Gastrocnemius medialis (tissue), 4 donors: ENCODE data around the gene SLC46A3. TPM values are rescaled to one million over a fixed set of nuclear protein-coding genes. Genes with fewer than 3 reads are reported as not detected.
A peak's percentile ranks its signal among the peaks of the same experiment; 100 is the strongest.

Experiments used
- ATAC-seq, 2 donors: fragments of 150-250 bp; one replicate each; pipeline ENCODE4 v1.9.1; 2016
- DNase-seq, 2 donors: peaks; one replicate each; pipeline ENCODE4 v3.0.0-alpha.2; 2019
- H3K27ac ChIP-seq, 4 donors: fragments of 200-600 bp; sonication (generic); 1 replicate in 1 of 4; 2 replicates in 3 of 4; pipeline ENCODE4 v1.5.1; 2016 to 2018; ENCODE audit warnings: mild to moderate bottlenecking in 2 of 4, moderate library complexity in 1 of 4
- H3K27me3 ChIP-seq, 3 donors: fragments of 200-600 bp; sonication (generic) in 2 of 3; 1 replicate in 1 of 3; 2 replicates in 2 of 3; pipeline versions ENCODE4 v1.5.1 to v1.6.0; 2016 to 2019; ENCODE audit warnings: mild to moderate bottlenecking in 1 of 3, moderate library complexity in 1 of 3
- H3K36me3 ChIP-seq, 2 donors: fragments of 200-600 bp; sonication (generic) in 1 of 2; one replicate each; pipeline ENCODE4 v1.5.1; 2017 to 2018
- H3K4me1 ChIP-seq, 2 donors: fragments of 200-600 bp; sonication (generic) in 1 of 2; one replicate each; pipeline ENCODE4 v1.5.1; 2016 to 2017; ENCODE audit warnings: mild to moderate bottlenecking in 2 of 2
- H3K4me3 ChIP-seq, 4 donors: fragments of 200-600 bp; sonication (generic) in 3 of 4; 1 replicate in 1 of 4; 2 replicates in 3 of 4; pipeline ENCODE4 v1.5.1; 2016 to 2019; ENCODE audit warnings: mild to moderate bottlenecking in 2 of 4
- H3K9me3 ChIP-seq, 3 donors: fragments of 200-600 bp; sonication (generic) in 2 of 3; 1 replicate in 1 of 3; 2 replicates in 2 of 3; pipeline ENCODE4 v1.5.1; 2016 to 2019
- POLR2A ChIP-seq, 2 donors: fragments of 450-650 bp; IDR thresholded peaks; one replicate each; pipeline ENCODE4 v1.6.1; 2017; ENCODE audit warnings: antibody characterized with exemption in 2 of 2, mild to moderate bottlenecking in 2 of 2, moderate library complexity in 2 of 2
- in situ Hi-C, 4 donors: fragments of 200-750 bp; cut with MboI; loops; one replicate each; pipeline versions ENCODE4 v1.15.0 to v1.8.0; 2017; ENCODE audit warnings: low sequenced_read_pairs in 4 of 4
- intact Hi-C: fragments of 100-400 bp; cut with DNase I; formaldehyde crosslinking; loops from one replicate; pipeline ENCODE4 v1.15.1; 2023; ENCODE audit warnings: low total_unique reads
- total RNA-seq, 4 donors: library from RNA; depleted of rRNA; stranded (reverse); fragments of >200 nt; gene quantifications; one replicate each; pipeline versions ENCODE4 v1.1.0 to v1.2.3, GENCODE V29; 2016
- TF ChIP-seq, protein P1 (sequence below), 5 experiments: fragments of 450-650 bp in 3 of 5; fragments of 200-600 bp in 2 of 5; sonication (generic) in 2 of 5; IDR thresholded peaks in 4 of 5; conservative IDR thresholded peaks in 1 of 5; 1 replicate in 4 of 5; 2 replicates in 1 of 5; pipeline ENCODE4 v1.5.1; 2016 to 2019; ENCODE audit warnings: antibody characterized with exemption in 5 of 5, mild to moderate bottlenecking in 3 of 5, moderate library complexity in 3 of 5

Gene SLC46A3
- total RNA-seq, 4 donors from 2014 or later = 6.9 to 18.0 (median 9.8) TPM

DNA sequence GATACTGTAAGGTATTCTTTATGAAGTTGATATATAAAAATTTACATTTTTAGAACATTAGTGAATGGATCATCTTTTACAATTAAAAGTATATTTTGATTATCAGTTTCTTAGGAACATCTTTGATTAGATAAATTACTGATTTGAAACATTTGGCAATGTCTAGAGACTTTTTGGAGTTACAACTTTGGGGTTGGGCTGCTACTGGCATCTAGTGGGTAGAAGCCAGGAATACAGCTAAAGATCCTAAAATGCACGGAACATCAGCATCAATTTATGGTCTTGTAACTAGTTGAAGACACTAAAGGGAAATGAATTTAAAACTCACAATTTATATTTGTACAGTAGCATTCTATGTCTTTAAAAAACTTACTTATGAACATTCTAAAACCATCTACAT lies 40.0 kb downstream of the SLC46A3 start:
- DNase-seq (no peak), ATAC-seq (no peak)
- in situ Hi-C loops (no loop called here), intact Hi-C loops (loop anchor here (2.0 kb wide), 1 partner anchor 118 kb away; no protein-coding TSS in a partner anchor)
- no peak overlapping the region for H3K4me3 ChIP-seq
- no peaks in the 10 kb centered on the region for H3K27me3 ChIP-seq
- H3K4me1 ChIP-seq = no peaks in the 10 kb centered on the region
- H3K36me3 ChIP-seq = peaks cover 0 to 65% of the 10 kb centered on the region in 2 donors
- H3K9me3 ChIP-seq = no peaks in the 10 kb centered on the region
- no peak for TF ChIP-seq POLR2A (IDR thresholded peaks at IDR 0.05)
- TF ChIP-seq, protein P1, sequence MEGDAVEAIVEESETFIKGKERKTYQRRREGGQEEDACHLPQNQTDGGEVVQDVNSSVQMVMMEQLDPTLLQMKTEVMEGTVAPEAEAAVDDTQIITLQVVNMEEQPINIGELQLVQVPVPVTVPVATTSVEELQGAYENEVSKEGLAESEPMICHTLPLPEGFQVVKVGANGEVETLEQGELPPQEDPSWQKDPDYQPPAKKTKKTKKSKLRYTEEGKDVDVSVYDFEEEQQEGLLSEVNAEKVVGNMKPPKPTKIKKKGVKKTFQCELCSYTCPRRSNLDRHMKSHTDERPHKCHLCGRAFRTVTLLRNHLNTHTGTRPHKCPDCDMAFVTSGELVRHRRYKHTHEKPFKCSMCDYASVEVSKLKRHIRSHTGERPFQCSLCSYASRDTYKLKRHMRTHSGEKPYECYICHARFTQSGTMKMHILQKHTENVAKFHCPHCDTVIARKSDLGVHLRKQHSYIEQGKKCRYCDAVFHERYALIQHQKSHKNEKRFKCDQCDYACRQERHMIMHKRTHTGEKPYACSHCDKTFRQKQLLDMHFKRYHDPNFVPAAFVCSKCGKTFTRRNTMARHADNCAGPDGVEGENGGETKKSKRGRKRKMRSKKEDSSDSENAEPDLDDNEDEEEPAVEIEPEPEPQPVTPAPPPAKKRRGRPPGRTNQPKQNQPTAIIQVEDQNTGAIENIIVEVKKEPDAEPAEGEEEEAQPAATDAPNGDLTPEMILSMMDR (IDR thresholded peaks at IDR 0.05 in 4 of 5, conservative IDR thresholded peaks at IDR 0.05 in 1 of 5) = no peak
- H3K27ac ChIP-seq = no peak overlapping the region

DNA sequence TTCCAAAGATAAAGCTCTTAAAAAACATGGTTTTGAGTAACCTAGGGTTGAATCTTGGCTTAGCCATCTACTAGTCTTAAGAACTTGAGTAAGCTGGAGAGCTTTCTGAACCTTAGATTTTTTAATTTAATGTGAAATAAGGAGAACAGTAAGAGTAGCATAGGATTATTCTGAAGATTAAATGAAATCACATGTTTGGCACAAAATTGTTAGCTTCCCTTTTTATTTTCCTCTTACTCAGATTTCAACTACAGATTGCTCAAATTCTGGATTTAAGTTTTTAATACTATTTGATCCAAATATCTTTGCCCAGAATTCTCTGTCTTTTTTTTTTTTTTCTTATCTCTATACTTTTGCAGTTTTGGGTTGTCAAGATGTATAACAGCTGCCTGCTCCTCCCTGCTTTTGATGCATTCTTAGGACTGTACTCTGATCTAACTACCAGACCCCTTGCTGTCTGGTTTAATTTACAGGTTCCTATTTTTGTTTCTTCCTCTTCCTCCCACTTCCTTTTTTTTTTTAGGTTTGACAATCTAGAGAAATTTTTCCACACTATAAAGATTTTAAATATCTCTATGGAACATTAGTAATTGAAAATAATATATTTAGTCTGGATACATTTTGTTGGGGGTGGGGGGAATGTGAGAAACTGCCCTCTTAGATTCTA lies 47.5 kb downstream of the SLC46A3 start:
- in situ Hi-C loops = loop anchor here in 1 of 4 donors (25.0 kb wide), 1 partner anchor 534 kb away; the partner anchor contains the start of gene PAN3
- intact Hi-C loops = no loop called here
- TF ChIP-seq, protein P1 (IDR thresholded peaks at IDR 0.05 in 4 of 5, conservative IDR thresholded peaks at IDR 0.05 in 1 of 5) = no peak
- TF ChIP-seq POLR2A (IDR thresholded peaks at IDR 0.05) = no peak
- DNase-seq (no peak), ATAC-seq (no peak)
- no peaks in the 10 kb centered on the region for H3K27me3 ChIP-seq
- no peak overlapping the region for H3K27ac ChIP-seq
- H3K4me3 ChIP-seq = no peak overlapping the region
- no peaks in the 10 kb centered on the region for H3K9me3 ChIP-seq
- H3K4me1 ChIP-seq = no peaks in the 10 kb centered on the region
- H3K36me3 ChIP-seq = peaks cover 0 to 100% of the 10 kb centered on the region in 2 donors

DNA sequence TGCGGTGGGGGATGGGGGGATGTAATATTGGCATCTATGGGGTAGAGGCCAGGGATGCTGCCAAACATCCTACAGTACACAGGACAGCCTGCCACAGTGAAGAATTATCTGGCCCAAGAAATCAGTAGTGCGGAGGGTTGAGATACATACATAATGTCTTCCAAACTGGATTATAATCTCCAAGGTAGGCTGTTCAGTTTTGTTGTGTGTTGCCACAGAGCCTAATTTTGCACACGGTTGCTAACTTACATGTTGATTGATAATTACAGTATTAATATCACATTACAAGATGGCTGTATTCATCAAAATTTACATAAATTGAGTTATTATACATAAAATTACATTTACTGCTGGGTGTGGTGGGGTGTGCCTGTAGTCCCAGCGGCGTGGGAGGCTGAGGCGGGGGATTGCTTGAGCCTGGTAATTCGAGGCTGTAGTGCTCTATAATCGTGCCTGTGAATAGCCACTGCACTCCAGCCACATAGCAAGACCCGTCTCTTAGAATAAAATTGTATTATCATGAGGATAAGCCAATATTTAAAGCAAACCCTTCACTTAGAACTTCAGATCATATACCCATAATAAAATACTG lies 51.8 kb downstream of the SLC46A3 start:
- TF ChIP-seq POLR2A (IDR thresholded peaks at IDR 0.05) = no peak
- TF ChIP-seq, protein P1 (IDR thresholded peaks at IDR 0.05 in 4 of 5, conservative IDR thresholded peaks at IDR 0.05 in 1 of 5) = no peak
- Histone ChIP-seq H3K9me3 (no peaks in the 10 kb centered on the region), H3K27ac (no peak overlapping the region), H3K4me3 (no peak overlapping the region), H3K4me1 (peaks cover 2 to 11% of the 10 kb centered on the region in 2 donors), H3K36me3 (peaks cover 0 to 99% of the 10 kb centered on the region in 2 donors), H3K27me3 (no peaks in the 10 kb centered on the region)
- intact Hi-C loops = no loop called here
- in situ Hi-C loops = loop anchor here in 2 of 4 donors (10.0 to 25.0 kb wide), 2 partner anchors 48 to 530 kb away; partner anchors contain the start of genes PAN3 (in 1 of the 2) and SLC46A3 (in 1 of the 2)
- DNase-seq = no peak
- ATAC-seq = no peak

DNA sequence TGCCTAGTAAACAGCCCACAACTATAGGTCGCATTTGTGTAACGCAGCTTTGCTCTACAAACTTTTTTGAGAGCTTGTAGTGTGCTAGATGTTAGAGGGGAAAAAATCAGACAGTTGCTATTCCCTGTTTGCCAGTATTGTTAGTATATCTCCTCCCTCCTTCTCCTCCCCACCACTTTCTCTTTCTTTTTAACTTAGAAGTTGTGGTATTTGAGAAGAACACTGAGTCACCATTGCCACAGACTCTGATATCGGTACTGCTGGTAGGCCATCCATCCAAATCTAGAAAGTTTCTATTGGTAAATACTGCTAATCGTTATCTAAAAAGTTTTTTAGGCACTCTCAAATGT lies 59.2 kb downstream of the SLC46A3 start:
- intact Hi-C loops = loop anchor here (1.0 to 10.0 kb wide), 3 partner anchors 59 to 1405 kb away; partner anchors contain the start of genes PAN3, RPL21 and SLC46A3
- ATAC-seq = peak in 1 of 2 donors; percentile 17
- peaks cover 39 to 42% of the 10 kb centered on the region in 2 donors for H3K4me1 ChIP-seq
- no peaks in the 10 kb centered on the region for H3K9me3 ChIP-seq
- DNase-seq = no peak
- H3K27me3 ChIP-seq = no peaks in the 10 kb centered on the region
- in situ Hi-C loops = loop anchor here in 2 of 4 donors (10.0 to 25.0 kb wide), 2 partner anchors 55 to 522 kb away; partner anchors contain the start of genes PAN3 (in 1 of the 2) and SLC46A3 (in 1 of the 2)
- peak overlapping the region; percentile 77 to 92 (median 86) for H3K4me3 ChIP-seq
- H3K27ac ChIP-seq = peak overlapping the region; percentile 93 to 95 (median 95)
- H3K36me3 ChIP-seq = peaks cover 0 to 32% of the 10 kb centered on the region in 2 donors
- TF ChIP-seq POLR2A (IDR thresholded peaks at IDR 0.05) = no peak
- TF ChIP-seq, protein P1 (IDR thresholded peaks at IDR 0.05 in 4 of 5, conservative IDR thresholded peaks at IDR 0.05 in 1 of 5) = no peak
